MM.1S (cell line): ENCODE measurements around the gene PACC1.

Source experiments
- EZH2 ChIP-seq: fragments of 300-600 bp; sonication (generic); optimal IDR thresholded peaks from 2 replicates; pipeline ENCODE3; 2017; ENCODE audit warnings: low read depth, mild to moderate bottlenecking, antibody characterized with exemption, low read length, mixed read lengths
- EZH2phosphoT487 ChIP-seq: fragments of 300-600 bp; sonication (generic); IDR thresholded peaks from 2 replicates; pipeline ENCODE4 v1.6.1; 2018; ENCODE audit warnings: antibody characterized with exemption, low read length
- TF ChIP-seq, protein P1 (sequence below): fragments of 300-600 bp; sonication (generic); IDR thresholded peaks from 2 replicates; pipeline ENCODE4 v1.5.1; 2016; ENCODE audit warnings: antibody characterized with exemption, low read length, mixed read lengths

DNA sequence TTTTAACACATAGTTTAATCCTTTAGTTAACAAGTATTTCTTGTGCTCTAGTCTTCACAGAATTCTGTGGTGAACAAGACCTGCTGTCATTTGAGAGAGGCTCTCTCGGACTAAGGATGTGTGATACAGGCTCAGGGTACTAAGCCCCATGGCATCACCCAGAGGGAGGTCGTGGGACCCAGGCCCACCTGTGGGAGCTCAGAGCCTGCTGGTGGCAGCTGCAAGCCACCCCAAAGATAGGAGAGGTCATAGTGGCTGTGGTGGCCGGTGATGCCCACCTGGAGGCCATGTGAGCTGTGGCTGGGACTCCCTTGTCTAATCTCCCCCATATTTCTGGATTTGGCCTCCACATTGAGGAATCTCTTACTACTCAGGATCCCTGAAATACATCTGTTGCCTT is 40.1 kb upstream of the PACC1 start:
- TF ChIP-seq, protein P1, sequence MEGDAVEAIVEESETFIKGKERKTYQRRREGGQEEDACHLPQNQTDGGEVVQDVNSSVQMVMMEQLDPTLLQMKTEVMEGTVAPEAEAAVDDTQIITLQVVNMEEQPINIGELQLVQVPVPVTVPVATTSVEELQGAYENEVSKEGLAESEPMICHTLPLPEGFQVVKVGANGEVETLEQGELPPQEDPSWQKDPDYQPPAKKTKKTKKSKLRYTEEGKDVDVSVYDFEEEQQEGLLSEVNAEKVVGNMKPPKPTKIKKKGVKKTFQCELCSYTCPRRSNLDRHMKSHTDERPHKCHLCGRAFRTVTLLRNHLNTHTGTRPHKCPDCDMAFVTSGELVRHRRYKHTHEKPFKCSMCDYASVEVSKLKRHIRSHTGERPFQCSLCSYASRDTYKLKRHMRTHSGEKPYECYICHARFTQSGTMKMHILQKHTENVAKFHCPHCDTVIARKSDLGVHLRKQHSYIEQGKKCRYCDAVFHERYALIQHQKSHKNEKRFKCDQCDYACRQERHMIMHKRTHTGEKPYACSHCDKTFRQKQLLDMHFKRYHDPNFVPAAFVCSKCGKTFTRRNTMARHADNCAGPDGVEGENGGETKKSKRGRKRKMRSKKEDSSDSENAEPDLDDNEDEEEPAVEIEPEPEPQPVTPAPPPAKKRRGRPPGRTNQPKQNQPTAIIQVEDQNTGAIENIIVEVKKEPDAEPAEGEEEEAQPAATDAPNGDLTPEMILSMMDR = no peak
- TF ChIP-seq EZH2phosphoT487 (no peak), EZH2 (no peak)
